Measurements from ENCODE around the gene DENND6A.
A peak's percentile ranks its signal among the peaks of the same experiment; 100 is the strongest.
"Not testable (repeated sequence)": the region's sequence is repeated elsewhere in the genome, so short reads cannot be mapped to it uniquely, and the experiment has no call there.

Gene DENND6A, protein sequence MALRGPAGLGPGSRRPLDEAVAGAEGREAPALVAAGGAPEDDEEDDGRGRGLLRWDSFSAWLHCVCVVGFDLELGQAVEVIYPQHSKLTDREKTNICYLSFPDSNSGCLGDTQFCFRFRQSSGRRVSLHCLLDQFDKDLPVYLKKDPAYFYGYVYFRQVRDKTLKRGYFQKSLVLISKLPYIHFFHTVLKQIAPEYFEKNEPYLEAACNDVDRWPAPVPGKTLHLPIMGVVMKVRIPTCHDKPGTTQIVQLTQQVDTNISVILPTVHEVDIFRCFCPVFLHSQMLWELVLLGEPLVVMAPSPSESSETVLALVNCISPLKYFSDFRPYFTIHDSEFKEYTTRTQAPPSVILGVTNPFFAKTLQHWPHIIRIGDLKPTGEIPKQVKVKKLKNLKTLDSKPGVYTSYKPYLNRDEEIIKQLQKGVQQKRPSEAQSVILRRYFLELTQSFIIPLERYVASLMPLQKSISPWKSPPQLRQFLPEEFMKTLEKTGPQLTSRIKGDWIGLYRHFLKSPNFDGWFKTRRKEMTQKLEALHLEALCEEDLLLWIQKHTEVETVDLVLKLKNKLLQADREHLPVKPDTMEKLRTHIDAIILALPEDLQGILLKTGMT

DNA sequence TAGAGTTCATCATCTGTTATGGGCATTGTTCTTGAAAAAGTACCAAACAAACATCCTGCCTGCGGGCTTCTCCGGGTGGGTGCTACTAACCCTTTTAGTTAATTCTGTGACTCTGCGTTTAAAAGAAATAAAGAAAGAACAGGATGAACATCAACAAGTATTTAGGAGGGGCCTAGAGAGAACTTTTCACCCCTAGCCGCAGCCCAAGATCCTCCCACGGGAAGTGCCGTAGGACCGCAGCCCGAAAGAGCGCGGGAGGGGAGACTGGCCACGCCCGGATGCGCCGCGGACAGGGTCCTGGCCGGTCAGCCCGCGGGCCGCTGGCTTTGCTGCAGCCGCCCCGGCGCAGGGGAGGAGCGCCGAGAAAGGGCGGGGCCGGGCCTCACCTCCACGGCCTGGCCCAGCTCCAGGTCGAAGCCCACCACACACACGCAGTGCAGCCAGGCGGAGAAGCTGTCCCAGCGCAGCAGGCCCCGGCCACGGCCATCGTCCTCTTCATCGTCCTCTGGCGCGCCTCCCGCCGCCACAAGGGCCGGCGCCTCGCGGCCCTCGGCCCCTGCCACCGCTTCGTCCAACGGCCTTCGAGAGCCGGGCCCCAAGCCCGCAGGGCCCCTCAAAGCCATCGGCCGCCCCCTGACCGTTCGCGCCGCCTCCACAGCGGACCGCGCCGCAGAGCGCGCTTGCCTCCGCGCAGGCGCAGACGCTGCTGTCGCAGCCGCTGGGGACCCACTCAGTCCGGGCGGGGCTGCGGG, at the start of gene DENND6A:
DENND6A (minus strand) TSS at position 682 of the 752 bp plus-strand sequence; CDS start at position 623, 59 bp downstream.
- DNase-seq: no peak

DNA sequence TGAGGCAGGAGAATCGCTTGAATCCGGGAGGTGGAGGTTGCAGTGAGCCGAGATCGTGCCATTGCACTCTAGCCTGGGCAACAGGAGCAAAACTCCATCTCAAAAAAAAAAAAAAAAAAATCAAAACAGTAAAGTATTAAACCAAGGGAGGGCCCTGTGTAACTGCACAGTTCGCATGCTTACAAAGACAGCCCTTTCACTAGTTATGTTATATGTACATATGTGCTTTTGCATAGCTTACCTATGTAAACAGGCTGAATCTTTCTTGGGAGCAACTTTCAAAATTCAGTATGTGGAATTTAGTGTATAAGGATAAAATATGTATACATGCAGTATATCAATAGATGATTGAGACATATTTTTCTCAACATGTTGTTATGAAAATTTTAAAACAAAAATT, 47.1 kb upstream of the DENND6A start:
- DNase-seq: peak; percentile 0

DNA sequence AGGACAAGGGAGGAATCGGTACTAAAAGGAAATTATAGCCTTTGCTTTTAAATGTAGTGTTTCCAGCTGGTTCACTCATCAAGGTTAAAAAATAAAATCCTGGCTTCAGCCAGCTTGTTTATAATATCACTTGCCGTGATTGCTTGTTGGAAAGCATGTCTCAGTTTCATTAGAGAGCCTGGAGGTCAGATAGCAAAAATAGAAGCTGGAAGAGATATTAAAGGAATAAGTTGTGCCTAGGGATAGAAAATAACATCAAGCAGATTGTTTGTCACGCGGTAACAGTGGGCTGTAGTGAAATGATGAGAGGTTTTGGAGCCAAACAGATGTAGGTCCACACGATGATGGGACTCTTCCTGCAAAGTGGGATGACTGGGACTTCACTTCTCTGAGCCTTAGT, 45.5 kb upstream of the DENND6A start:
- DNase-seq: no peak

DNA sequence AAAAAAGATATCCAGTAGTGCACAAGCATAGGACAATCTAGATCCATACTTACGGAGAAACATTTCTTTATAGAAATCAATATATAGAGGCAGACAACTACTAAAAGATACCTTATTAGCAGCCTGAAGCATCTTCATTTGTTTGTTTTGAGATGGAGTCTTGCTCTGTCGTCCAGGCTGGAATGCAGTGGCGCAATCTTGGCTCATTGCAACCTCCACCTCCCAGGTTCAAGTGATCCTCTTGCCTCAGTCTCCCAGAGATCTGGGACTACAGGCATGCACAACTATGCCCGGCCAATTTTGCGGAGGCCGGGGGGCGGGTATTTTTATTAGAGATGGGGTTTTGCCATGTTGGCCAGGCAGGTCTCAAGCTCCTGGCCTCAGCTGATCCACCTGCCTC, 45.0 kb upstream of the DENND6A start:
- no peak for DNase-seq

DNA sequence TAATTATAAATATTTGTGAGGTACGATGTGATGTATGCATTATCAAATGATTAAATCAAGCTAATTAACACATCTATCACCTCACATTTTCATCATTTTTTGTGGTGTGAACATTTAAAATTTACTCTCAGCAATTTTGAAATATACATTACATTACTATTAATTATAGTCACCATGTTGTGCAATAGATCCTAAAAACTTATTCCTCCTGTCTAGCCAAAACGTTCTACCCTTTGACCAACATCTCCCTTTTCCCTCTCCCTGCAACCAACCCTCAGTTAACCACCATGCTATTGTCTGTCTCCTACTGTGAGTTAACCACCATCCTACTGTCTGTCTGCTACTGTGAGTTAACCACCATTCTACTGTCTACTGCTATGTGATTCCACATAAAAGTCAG, 42.5 kb upstream of the DENND6A start:
- DNase-seq: no peak

DNA sequence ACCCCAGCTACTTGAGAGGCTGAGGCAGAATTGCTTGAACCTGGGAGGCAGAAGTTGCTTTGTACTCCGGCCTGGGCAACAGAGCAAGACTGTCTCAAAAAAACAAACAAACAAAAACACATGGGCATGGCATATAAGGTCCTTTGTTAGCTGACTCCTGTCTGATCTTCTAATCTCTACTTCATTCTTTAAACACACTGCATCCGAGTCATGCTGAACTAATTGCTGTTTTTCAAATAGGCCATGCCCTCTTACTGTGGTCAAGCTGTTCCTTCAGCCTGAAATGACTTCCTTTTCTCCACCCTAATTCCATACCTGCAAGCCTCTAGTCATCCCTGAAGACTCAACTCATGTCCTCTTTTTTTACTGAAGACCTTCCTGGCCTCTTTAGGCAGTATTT, 40.9 kb upstream of the DENND6A start:
- DNase-seq: no peak

DNA sequence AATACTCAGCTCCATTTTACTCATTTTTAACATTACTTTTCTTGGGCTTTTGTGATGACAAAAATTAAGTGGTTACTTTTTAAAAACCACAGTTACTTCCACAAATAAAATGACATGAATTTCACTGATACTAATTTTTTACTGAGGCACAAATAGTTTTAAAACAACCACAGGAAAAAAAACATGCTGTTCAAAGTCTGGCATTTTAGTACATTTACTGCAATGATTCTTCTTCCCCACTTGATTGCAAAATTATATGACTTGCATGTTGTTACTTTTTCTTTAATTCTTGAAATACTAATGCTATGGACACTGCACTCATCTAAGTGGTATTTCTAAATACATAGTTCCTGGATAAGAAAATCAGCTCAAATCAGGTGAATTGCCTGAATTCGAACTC, 38.4 kb upstream of the DENND6A start:
- DNase-seq: no peak

DNA sequence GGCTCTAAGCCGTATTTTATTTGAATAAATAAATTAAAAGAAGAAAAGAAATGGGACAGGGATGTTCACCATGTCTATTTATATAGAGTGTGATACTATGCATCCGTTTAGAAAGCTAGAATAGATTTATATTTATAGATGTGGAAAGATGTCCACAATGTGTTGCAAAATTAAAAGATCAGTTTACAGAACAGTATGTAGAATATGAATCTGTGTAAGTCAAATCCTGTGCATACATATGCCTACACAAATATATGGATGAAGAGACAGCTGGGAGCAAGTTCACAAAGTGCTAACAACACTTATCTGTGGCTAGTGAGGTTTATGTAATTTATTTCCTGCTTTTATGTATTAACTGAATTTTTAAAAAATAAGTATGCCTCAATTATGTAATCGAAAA, 37.8 kb upstream of the DENND6A start:
- DNase-seq: no peak

DNA sequence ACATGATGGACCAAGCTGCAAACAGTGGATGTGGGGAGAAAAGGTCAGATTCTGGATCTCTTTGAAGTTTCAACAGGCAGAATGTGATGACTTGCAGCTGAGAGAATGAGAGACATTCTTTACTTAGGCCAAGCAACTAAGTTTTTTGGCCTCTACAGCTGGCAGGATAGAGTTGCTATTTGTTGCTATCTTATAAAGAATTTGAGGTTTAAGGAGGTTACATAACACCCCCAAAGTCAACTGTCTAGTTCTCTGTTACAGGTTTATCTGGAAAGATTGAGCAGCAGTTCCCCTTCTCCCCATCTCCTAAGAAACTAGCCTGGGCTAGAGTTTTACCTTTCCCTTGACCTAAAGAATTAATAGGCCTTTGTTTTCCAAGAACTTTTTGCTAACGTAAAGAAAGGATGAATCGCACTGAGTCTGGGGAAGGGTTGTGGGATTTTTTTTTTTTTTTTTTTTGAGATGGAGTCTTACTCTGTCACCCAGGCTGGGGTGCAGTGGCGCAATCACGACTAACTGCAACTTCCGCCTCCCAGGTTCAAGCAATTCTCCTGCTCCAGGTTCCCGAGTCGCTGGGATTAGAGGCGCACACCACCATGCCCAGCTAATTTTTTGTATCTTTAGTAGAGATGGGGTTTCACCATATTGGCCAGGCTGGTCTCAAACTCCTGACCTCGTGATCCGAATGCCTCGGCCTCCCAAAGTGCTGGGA, 36.6 kb upstream of the DENND6A start:
- DNase-seq: no peak

DNA sequence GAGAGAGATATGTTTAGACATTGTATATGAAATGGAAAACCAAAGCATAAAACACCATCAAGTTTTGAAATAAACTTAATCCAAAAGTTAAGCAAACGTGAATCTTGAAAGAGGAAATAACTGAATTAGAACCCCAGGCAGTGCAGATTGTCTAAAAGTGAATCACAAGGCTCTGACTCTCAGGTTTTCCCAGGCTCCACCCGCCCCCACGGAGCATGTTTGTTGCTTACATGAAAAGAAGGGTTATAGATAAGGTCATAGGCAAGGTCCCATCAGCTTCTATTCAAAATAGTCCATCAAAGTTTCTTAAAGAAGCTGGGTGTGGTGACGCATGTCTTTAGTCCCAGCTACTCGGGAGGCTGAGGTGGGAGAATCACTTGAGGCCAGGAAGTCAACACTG, 34.2 kb upstream of the DENND6A start:
- no peak for DNase-seq

DNA sequence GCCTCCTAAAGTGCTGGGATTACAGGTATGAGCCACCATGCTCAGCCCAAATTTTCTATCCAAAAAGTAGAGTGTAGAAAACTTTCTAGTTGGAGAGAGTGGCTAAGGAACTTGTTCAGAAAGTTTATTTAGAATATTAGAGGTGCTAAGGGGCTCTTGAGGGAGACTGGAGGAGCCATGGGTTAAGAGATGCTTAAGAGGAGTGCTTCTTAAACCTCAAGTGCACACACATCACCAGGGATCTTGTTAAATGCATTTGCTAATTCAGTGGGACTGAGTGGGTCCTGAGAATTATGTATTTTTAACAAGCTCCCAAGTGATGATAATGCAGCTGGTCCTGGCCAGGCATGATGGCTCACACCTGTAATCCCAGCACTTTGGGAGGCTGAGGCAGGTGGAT, 33.5 kb upstream of the DENND6A start:
- DNase-seq: no peak

DNA sequence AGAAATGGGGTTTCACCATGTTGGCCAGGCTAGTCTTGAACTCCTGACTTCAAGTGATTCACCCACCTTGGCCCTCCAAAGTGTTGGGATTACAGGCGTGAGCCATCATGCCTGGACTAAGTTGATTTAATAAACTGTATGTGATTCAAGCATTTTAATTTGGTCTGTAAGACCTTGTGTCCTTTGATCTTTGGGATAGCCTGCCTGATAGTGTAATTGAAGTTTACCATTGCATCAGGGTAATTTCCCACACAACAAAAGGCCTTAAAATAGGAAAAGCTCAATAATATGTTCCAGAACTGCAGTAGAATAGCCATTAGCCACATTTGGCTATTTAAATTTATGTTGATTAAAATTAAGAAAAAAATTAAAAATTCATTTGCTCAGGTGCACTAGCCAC, 25.2 kb upstream of the DENND6A start:
- no peak for DNase-seq

DNA sequence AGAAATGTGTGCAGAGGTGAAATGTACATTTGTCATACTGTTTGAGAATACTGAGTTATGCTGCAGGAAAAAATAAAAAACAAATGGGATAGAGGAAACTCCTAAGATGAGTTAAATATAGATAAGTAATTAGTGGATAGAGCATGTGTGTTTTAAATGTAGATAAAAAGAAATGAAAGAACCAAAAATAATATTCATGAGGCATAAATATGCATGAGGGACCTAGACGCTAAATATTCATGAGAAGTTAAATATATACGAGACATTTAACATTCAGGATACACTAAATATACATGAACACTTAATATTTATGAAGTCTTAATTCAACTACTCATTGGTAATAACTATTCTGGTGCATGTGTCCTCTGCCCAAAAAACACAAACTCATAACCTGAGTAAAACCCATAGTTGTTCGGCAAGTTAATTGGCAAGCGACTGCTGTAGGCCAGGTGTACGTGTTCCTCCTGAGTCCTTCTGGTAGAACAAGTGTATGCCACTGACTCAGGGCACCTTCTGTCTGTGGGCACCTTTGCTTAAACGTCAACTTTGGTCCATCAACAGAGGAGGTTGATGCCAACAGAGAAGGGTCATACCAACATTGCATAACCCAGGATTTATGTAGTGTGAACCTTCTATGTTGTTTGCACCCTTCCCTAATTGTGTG, 24.5 kb upstream of the DENND6A start:
- no peak for DNase-seq

DNA sequence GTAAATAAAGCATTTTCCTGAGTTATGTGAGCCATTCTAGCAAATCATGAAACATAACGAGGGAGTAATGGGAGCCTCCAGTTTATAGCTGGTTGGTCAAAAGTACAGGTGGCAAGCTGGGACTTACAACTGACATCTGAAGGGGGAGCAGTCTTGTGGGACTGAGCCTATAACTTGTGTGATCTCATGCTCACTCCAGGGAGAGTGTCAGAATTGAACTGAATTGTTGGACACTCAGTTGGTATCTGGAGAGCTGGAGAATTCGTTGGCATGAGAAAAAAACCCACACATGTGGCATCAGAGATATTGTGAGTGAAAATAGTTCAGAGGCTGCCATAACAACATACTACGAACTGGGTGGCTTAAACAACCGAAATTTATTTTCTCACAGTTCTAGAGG, 22.8 kb upstream of the DENND6A start:
- DNase-seq: no peak

DNA sequence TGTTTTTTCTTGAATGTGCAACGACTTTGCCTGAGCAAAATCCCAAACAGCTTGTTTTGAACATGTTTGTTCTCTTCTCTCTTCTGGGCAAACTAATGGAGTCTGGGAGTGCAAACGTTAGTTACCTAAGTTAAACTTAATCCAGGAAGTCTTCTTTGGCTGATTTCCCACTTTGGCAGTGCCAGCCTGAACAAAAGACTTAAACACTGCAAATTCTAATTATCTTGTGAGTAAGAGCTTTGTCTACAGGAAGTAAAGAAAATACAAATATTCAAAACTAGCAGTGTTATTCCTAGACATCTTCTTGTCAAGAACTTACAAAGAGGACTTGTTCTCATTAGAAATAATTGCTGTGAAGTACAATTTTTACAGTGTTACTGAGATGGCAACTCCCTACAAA, 16.7 kb upstream of the DENND6A start:
- DNase-seq: no peak

DNA sequence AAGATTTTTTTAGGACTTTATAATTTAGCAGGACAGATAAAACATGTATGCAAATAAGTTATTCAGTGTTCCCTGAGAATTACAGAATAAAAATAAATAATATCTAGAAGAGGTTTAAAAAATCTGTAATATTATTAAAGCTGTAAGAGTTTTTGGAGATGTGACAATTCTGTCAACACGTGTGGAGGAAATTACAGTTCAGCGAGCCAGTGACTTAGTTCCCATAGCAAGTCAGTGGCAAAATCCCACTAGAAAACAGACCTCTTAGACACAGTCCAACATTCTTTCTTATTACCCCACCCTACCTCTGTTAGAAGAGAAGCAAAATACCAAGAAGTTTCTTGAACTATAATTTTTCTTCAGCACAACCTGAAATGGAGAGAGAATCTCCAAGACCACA, 16.2 kb upstream of the DENND6A start:
- no peak for DNase-seq

DNA sequence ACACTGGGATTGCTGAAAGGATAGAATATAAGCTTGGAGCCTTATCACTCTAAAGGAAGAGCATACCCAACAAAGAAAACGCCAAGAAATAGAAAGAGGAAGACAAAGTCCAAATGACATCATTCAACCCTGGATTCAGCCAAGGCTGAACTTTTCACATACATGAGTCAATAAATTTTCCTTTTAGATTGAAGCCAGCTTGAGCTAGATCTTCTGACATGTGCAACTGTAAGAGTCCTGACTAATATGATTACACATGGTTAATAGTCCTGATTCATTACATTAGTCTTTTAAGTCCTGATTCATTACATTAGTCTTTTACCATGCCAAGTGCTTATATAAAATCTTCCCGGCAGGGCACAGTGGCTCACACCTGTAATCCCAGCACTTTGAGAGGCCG, 13.6 kb upstream of the DENND6A start:
- no peak for DNase-seq

DNA sequence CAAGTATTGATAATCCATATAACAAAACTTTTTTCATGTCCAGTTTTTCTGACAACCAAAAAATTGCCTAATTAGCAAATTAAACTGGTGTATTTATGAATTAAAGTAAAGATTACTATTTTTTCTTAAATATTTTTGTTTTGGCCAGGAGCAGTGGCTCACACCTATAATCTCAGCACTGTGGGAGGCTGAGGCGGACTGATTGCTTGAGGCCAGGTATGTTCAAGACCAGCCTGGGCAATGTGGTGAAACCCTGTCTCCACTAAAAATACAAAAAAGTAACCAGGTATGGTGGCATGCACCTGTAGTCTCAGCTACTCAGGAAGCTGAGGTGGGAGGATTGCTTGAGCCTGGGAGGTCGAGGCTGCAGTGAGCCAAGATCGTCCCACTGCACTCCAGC, 12.5 kb upstream of the DENND6A start:
- DNase-seq: not testable (repeated sequence)

DNA sequence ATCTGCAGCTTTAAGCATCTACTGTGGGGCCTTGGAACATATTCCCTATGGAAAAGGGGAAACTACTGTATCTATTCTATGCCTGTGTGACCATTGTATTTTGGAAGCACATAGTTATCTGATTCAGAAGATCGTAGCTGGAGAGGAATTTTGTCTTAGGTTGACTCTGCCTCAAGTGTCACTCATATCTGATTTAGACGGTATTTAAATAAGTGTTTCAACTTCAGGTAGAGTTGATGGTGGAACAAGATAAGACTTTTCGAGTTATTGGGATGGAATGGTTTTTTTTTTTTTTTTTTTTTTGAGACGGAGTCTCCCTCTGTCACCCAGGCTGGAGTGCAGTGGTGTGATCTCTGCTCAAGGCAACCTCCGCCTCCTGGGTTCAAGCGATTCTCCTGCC, 8.9 kb upstream of the DENND6A start:
- no peak for DNase-seq

DNA sequence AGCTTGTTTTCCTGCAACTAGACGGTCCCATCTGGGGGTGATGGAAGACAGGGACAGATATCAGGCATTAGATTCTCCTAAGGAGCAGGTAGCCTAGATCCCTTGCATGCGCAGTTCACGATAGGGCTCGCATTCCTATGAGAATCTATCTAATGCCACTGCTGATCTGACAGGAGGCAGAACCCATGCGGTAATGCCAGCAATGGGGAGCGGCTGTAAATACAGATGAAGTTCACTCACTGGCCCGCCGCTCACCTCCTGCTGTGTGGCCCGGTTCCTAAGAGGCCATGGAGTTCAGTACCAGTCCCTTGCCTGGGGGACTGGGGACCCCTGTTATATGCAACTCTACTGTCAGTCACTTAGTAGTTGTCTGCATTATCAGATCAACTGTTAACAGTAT, 7.9 kb upstream of the DENND6A start:
- DNase-seq: no peak

DNA sequence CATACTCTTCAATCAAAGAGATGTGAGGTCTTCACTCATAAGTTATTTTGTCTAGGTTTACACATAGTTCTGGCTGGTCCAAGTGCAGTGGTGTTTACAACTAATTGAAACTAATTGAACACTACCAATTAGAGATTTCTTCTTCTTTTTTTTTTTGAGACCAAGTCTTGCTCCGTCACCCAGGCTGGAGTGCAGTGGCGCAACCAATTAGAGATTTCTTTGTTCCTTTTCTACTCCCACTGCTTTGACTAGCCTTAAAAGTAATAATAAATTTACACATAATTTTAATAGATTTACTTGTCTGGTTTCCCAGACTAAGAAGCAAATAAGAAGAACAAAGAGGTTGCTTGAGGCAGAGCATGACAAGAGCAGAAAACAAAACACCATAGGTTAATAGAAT, 6.7 kb upstream of the DENND6A start:
- DNase-seq: no peak

DNA sequence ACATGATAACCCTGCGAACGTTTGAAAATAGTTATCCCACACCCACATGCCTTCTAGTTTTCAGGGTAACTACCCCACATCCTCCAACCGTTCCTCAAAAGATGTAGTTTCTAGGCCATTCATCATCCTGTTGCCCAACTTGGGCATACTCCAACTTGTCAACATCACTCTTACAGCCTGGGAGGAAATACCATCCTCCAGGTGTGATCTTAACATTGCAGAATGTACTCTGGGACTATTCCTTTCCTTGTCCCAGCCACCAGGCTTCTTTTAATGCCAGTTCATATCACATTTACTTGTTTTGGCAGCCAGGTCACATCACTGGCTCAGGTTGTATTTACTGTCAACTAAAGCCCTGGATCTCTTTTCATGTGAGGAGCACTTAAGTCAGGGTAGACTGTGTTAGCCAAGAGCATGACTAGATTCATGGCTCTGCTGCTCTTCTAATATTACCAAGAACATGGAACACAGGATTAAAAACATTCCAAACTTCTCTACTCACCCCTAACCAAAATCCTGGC, 4.0 kb upstream of the DENND6A start:
- no peak for DNase-seq

DNA sequence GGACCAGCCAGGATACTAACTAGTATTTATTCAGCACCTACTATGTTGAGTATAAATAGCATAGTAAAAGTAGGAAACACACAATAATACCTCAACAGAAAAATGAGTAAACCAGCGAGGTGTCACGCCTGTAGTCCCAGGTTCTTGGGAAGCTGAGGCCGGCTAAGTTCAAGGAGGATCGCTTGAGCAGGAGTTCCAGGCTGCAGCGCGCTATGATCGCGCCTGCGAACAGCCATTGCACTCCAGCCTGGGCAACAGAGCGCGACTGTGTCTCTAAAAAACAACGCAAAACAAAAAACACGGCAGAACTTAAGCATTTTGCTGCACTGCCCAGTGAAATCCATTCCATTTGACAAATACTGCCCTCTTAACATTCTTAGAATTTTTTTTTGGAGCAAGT, 1.3 kb upstream of the DENND6A start:
- no peak for DNase-seq

Measured in NCI-H1694 treated with DMSO at 0.1 percent for 48 hours (cell line).